HG02870 (cell line): ENCODE measurements around the gene ERRFI1.

ENCODE experiments used
- ATAC-seq: cut with Tn5 transposase; IDR thresholded peaks from one replicate; pipeline ENCODE4 v1.9.1; 2021; ENCODE audit warnings: mild to moderate bottlenecking, moderate library complexity; ENCODE audit not compliant: unreplicated experiment

ERRFI1 gene

DNA sequence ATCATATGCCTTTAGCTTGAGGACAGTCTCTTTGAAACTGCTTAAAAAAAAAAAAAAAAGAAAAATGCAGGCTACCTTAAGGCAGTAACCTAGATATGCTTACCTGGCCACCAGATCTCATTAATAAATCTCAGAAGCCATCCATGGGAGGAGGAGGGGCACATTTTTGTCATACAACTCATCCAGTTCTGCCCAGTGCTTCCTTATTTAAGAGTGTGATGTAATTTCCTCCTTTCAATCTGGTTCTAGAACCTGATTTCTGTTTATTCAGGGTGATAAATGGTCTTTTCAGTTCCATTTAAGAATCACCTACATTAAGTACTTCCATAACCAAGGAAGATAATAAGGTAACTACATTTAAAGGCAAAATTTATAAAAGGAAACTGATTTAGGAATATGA is 6.1 kb downstream of the ERRFI1 start:
- ATAC-seq: no peak

DNA sequence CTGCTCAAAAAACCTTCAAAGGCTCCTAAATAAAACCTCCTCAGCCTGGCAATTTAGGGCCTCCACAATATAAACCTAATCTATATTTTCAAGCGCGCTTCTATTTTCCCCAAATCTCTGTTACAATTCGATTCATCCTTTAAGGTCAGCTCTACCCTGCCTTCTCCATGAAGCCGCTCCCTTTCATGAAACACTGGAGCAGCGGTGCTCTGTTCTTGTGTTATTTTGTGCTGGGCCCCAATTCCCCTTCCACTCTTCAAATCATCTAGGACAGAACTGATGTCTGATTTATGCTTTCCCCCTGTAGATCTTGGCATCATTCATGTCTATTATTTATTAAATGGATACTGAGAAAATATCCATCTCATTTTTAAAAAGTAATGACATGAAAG is 6.9 kb downstream of the ERRFI1 start:
- ATAC-seq: no peak

DNA sequence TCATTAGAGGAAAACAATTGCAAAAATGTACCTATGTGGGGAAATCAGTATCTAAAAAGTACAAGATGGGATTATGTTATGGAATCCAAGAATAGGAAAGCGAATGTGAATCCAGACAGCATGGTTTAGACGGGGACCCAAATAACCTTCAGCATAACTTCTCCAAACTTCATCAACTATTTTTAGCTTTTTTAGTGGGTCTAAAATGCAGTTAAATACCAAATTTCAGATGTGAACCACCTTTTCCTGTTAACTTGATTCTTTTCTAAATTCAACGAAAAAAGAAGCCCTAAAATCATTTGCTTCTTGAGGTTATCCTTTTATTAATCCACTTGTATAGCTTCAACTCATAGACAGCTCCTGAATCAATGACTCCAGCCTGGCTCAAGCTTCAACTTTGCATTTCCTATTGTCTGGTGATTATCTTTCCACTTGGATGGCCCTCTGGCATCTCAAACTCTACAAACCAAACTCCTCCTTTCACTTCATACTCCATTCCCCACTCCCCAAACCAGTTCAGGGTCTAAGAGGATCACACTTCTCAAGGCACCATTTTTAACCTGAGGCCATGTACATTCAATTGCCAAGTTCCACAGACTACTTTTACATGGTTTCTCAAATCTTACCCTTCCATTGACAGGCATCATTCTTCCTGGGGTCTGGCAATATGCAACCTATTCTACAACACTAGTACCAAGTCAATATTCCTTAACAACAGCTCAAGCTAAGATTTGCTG is 7.4 kb downstream of the ERRFI1 start:
- ATAC-seq: no peak

DNA sequence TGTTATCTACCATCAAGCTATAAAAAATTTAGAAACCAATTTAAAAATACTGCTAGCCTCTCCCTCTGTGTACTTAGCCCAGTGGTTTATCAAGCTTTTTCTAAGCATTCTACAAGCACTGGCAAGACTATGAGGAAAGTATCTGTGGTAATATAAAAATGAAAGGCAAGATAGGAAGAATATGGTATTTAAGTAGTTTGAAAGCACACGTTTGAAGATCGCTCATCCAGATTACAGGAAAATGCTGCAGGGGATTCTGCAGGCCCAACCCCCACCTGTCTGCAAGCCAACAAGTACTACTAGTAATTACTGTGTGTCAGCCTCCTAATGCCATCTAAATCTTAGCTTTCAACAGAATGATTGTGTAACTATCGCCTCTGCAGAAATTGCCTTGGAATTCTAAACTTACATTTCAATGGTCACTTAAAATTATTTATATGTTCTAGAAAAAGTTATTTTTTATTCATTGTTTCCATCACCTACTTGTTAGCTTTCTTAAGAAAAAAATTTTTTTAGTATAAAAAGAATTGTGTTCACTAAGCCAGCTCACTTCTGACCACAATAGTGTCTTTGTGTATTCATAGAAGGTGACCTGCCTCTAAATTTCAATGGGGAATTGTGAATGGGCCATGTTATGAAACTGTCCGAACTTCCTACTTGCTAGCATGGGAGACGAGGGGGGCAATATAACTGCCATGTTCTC is 8.5 kb downstream of the ERRFI1 start:
- no peak for ATAC-seq

DNA sequence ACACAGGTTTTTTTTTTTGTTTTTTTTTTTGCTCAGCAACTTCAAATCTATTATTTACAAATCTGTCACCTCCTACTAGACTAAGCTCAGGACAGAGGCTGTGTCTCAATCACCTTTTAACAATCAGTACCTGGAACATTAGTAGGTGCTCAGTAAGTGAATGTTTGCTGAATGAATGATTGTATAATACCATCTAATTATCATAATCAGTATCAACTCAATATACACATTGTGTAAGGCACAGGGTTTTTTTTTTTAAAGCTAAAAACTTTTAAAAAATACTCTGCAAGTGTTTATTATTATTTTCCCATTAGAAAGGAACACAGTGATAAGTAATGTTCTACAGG is 9.2 kb downstream of the ERRFI1 start:
- no peak for ATAC-seq

DNA sequence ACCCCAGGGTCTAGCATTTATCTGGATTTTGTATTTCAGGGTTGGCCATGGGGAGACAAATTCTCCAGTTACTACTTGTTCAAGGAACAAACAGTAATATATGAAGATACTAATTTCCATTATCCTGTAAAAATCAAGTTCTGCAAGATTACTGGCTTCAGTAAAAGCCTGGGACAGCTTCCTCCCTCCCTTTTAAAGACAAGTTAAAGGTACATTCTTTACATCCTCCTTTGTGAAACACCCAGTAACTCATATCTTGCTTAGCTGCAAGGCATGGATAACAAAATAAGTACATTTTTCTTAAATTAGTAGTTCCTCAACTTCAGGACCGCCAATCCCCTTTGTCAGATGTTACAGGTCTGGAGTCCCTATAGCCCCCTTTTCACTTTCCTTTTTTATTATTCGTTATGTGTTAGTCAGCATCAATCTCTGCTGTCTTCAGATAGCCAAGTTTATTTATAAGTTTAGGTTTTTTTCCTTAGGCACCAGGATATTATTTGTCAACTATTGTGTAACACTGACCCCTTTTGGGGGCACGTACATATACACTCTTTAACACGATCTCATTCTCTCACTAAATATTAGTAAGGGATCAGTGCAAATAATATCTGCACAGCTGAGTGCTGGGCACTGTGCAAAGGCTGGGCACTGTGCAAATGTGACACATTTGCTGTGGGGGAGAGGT is 9.8 kb downstream of the ERRFI1 start:
- ATAC-seq: no peak

DNA sequence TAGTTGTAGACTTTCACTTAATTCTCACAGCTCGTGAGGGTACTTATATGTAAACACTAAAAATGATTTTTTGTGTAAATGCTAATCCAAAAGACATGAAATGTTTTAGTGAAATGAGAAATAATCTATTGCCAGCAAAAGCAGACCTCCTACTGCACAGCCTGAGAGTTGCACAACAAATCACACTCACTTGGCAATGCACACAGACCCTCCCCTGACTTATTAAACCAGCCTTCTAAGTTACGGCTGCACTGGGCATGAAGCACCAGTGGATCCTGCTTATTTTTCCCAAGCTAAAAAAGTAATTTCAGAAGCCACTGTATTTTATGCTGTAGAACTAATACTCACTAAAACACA is 10.3 kb downstream of the ERRFI1 start:
- no peak for ATAC-seq

DNA sequence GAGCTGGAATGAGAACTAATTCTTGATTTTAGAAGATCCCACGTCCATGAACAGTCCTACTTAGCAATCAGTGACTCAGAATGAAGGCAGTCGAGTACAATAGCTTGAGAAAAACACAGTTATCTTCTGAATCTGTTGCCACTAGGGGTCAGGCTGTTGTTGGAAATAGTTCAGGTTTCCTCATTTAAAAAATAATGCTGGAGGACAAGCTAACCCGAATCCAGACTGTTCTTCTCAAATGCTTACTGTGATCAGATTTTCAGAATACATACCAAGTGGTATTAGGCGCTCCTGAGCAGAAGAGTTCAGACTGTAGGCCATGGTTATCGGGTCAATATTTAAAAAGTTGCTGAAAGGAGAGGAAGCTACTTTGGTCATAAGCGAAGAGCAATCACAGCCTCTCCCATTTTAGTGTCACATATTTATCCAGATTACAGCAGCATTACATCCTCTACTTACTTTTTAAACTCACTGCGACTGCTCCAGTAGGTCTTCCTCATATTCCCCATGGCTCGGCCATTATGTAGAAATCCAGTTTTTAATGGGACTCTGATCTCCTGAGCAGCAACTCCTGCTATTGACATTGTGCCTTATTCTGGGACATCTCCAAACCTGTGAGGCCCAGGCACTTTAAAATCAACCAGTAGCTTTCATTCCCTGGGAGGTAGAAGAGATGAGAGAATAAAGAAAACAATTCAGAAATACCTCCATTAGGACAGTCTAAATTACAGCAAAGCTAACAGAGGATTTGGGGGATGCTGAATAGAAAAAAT is 10.9 kb downstream of the ERRFI1 start:
- ATAC-seq: no peak

DNA sequence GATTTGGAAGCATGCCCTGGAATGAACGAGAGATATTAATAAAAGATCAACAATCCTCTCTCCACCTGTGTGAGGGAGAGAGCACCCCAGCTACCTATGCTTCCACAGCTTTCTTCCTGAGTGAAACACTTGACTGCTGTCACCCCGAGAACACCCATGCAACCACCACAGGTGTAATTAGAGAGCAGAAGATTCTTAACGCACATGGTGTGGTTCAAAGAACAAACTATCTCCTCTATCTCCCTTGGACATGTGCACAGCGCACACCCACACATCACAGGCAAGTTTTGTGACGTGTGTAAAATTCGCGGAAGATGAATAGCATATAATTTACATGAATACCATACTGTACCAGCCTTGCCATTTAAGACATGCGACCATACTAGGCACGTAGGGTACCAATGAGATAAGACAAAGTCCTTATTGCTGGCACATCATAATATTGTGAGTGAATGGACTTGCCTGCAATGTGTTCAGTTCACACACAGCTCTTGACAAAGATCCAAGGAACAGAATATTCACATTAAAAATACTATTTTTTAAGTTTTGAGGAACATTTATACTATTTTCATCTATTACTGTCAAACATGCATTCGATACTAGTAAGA is 11.6 kb downstream of the ERRFI1 start:
- no peak for ATAC-seq

DNA sequence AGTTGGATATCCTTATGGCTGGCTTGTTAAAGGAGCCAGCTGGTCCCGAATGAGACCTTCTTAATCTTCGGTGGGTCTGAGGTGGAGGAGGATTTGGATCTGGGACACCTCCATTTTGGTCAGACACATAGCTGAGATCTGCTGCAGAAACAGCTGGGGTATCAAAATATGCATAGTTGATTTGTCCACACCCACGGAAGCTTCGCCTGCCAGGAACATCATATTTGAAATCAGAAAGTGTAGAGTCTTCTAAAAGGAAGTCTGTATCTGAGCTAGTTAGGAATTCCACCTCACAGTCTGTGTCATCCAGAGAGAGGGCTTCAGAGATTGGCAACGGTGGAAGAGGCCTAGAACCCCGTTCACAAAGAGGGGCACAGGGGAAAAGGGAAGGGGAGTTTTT is 12.3 kb downstream of the ERRFI1 start:
- ATAC-seq: no peak

DNA sequence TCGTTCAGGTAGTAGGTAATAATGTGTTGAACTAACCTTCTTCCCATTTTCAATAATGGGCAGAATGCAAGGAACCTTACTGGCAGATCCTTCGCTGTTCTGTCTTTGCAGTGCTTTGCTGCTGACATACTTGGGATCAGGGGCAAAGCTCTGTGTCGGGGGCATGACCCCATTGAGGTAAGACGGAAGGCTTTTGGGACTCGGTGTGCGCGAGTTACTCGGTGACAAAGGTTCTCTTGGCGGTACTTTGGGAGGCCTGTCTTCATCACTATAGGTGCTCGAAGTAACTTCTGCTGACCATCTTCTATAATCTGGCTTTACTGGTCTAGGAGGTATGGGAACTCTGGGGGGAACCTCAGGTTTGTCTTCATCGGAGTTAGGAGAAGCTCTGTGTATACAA is 12.7 kb downstream of the ERRFI1 start:
- no peak for ATAC-seq

DNA sequence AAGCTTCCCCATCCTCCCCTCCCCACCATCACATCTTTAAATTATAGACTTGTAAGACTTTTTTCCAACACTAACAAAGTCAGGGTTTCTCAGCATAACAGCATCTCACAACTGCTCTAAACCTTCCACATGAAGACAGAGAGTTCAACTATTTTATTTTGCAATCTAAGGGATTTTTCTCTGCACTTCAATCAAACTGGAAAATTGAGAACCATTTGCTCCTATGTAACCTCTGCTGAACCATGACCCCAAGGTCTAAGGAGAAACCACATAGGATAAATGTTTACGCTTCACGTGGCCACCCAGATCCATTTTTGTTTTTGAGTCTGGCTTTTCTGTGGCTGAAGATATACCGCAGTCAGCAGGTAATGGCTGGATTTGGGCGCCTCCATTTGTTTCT is 13.2 kb downstream of the ERRFI1 start:
- ATAC-seq: no peak

DNA sequence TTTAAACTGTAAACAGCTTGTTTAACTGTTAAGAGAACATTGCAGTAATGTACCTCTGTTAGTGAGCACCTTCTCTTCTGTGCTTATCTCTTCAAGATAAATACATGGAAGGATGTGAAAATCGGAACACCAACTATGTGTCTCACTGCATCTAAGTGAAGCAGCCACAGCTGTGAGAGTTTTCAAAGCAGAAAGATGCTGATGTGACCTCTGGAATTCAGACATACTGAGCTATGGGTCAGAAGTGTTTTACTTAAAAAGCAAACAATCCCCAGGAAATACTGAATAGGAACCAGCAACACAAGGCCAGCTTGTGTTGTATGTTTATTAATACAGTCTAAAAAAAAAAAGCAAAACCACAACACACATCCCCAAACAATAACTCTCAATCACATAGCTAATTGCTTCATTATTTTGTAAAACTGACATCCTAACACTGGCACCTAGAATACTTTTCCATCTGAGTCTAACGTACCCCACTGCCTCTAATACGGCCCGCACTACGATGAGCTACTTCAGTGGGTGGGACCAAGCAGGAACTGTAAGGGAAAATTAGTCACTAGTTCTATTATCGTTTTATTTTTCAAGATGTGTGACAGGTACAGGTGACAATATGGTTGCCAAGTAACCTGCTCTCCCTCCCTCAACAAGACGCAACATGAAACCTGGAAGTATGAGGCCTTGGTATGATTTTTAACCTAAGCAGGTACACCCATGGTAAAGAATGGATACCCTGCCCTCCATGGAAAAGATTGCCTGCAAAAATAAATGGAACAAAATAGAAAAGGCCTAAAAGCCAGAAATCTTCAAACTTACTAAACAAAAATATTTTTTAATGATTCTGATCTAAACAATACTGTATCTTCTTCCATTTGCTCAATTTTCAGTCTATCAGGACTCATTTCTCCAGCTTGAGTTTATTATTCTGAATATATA is 13.9 kb downstream of the ERRFI1 start:
- no peak for ATAC-seq

DNA sequence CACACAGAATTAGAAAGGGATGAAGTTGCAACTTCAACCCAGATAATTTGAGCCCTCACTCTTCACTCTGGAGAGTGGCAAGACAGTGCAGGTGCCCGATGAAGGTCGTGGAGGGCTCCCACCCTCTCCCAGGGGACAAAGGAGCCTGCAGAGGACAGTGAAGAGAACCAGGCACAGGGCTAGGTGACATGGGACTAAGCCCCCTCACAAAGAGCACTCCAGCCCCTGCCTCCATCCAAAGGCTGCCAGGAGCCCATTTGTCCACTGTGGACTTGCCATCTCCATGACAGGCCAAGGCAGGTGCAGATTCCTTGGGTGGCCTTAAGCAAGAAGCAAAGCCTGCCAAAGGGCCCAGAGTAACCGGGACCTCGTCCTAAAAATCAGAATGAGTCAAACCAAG is 15.1 kb downstream of the ERRFI1 start:
- no peak for ATAC-seq

DNA sequence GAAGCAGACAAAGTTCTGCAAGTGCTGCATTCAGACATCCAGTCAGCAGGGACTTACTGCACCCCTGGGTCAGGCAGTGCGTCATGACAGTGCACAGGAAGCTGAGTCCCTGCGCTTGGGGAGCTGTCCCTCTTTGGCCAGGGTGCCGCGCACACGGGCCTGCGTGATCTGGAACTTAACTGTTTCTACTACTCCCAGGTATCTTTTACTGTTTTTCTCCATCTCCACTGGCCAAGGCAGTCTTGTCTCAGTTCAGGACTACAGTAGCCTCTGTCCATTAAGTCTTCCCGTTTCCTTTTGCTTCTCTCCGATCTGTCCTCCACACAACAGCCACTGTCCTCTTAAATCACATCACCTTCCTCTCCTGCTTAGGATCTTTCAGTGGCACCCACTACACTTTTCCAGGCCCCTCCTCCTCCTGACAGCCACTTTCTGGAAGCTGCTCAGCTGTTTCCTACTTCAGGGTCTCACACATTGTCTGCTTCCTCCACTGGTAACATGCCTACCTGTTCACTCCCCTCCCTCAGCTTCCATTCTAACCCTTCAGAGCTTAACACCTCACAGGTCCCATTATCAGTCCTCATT is 15.9 kb downstream of the ERRFI1 start:
- ATAC-seq: no peak

DNA sequence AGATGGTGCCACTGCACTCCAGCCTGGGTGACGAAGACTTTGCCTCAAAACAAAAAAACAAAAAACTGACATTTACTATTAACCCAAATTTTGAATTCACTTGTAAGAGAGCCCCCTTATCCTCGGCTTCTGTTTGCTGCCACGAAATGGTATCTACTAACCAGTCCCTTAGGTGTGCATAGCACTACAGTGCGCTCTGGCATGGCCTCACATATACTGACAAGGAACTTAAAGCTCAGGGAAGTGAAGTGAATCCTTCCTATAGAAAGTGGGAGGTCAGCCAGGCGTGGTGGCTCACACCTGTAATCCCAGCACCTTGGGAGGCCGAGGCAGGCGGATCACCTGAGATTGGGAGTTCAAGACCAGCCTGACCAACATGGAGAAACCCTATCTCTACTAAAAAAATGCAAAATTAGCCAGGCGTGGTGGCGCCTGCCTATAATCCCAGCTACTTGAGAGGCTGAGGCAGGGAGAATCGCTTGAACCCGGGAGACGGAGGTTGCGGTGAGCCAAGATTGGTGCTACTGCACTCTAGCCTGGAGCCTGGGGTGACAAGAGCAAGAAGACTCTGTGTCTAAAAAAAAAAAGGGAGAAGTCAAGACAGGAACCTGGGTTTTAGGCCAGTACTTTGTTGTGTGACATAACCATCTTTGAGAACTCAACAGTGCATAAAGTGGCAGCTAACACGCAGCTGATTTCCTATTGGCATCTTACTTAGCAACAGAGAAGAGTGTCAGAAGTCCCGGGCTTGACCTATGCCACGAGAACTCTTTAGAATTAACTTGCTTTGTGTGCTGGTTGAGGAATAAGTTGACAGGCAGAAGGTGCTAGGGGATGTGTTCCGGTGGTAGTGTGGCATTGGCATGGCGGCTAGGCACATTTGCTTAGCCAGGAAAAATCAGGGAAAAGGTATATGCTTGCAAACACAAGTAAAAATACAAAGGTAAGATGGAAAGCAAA is 16.8 kb downstream of the ERRFI1 start:
- no peak for ATAC-seq

DNA sequence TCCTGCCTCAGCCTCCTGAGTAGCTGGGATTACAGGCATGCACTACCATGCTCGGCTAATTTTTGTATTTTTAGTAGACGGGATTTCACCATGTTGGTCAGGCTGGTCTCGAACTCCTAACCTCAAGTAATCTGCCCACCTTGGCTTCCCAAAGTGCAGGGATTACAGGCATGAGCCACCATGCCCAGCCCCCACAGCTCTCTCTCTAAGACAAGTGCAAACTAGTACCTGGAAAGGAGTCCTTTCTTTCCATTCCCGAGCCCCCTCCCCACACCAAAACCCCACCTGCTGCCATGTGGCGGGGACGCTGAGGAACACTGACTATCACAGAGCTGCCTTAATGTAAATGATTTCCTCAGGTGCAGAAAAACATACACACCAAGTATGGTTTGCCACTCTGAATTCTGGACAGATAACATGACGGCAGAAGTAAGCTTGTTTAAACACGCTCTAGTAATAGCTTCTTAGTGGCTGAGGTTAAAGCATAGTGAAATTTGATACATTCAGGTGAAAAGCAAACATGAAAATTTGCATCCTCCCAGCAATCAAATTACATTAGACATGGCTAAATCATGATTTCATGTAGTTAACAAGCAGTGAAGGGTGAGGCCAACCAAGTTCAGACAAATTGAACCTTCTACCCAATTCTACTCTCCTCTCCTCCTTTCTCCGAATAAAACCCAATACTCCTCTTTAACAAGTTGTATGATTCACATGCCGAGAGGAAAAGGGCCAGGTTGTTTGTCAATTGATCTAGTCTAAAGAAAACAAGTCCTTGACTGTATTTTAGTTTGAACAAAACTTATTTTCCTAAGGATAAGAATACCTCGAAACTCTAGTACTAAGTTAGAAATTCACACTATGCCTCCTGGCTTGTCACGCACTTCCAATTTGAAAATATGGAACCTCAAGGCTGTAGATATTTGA is 19.8 kb downstream of the ERRFI1 start:
- ATAC-seq: no peak
